SU-DHL-6 (cell line): Measurements from ENCODE around the gene ATP8A2.

Source experiments
- H2AFZ ChIP-seq: fragments of 200-600 bp; sonication (generic); 2 replicates; pipeline ENCODE4 v1.6.1; 2014; ENCODE audit warnings: low read depth, mild to moderate bottlenecking, moderate library complexity, mixed read lengths, antibody characterized with exemption, low read length; ENCODE audit not compliant: severe bottlenecking
- H3F3A ChIP-seq: fragments of 200-600 bp; shearing (Covaris generic); 2 replicates; pipeline ENCODE4 v1.6.0; 2016; ENCODE audit warnings: antibody characterized with exemption, mild to moderate bottlenecking; ENCODE audit not compliant: insufficient read depth
- H3K27ac ChIP-seq: fragments of 200-600 bp; sonication (generic); 2 replicates; pipeline ENCODE4 v1.5.1; 2016; ENCODE audit warnings: low read depth, mild to moderate bottlenecking, low read length, moderate library complexity, mixed read lengths
- H3K27me3 ChIP-seq: fragments of 200-600 bp; sonication (generic), shearing (Covaris generic); 2 replicates; pipeline ENCODE4 v1.6.0; 2014; ENCODE audit warnings: mild to moderate bottlenecking, low read length
- H3K36me3 ChIP-seq: fragments of 200-600 bp; sonication (generic); 2 replicates; pipeline ENCODE4 v1.6.1; 2014; ENCODE audit warnings: mild to moderate bottlenecking, low read length, mixed read lengths
- H3K4me2 ChIP-seq: fragments of 300-600, 200-600 bp; shearing (Covaris generic), sonication (generic); 2 replicates; pipeline ENCODE4 v1.6.0; 2014; ENCODE audit warnings: low read length, low read depth, mild to moderate bottlenecking; ENCODE audit not compliant: poor library complexity, severe bottlenecking
- H3K4me3 ChIP-seq: fragments of 200-600 bp; sonication (generic); 2 replicates; pipeline ENCODE4 v1.5.1; 2014; ENCODE audit warnings: antibody characterized with exemption, low read length, mild to moderate bottlenecking, mixed read lengths; ENCODE audit not compliant: insufficient read depth, poor library complexity, severe bottlenecking
- H3K79me2 ChIP-seq: fragments of 200-600 bp; sonication (generic); 2 replicates; pipeline ENCODE4 v1.6.1; 2014; ENCODE audit warnings: mild to moderate bottlenecking, low read length, moderate library complexity; ENCODE audit not compliant: insufficient read depth
- H3K9ac ChIP-seq: fragments of 200-600 bp; sonication (generic); 2 replicates; pipeline ENCODE4 v1.7.0; 2014; ENCODE audit warnings: mild to moderate bottlenecking, low read length
- H3K9me2 ChIP-seq: fragments of 200-600 bp; sonication (generic); replicated peaks from 2 replicates; pipeline ENCODE4 v1.6.1; 2014; ENCODE audit warnings: low read length; ENCODE audit not compliant: insufficient read depth
- H3K9me3 ChIP-seq: fragments of 200-600 bp; sonication (generic); 2 replicates; pipeline ENCODE4 v1.6.1; 2014; ENCODE audit warnings: low read length, mixed read lengths; ENCODE audit not compliant: insufficient read depth
- H4K20me1 ChIP-seq: fragments of 200-600 bp; sonication (generic); 2 replicates; pipeline ENCODE4 v1.6.1; 2014; ENCODE audit warnings: low read depth, mild to moderate bottlenecking, antibody characterized with exemption, low read length, moderate library complexity, mixed read lengths
- EZH2phosphoT487 ChIP-seq: fragments of 200-600 bp; sonication (generic), shearing (Covaris generic); conservative IDR thresholded peaks from 2 replicates; pipeline ENCODE4 v1.6.1; 2018; ENCODE audit warnings: mild to moderate bottlenecking, antibody characterized with exemption, low read length, moderate library complexity, mixed read lengths
- TF ChIP-seq, protein P1 (sequence below): fragments of 200-600 bp; sonication (generic); IDR thresholded peaks from one replicate; pipeline ENCODE4 v1.5.1; 2017; ENCODE audit warnings: antibody characterized with exemption, mild to moderate bottlenecking, low read length, moderate library complexity; ENCODE audit not compliant: insufficient read depth, poor library complexity, severe bottlenecking

The ATP8A2 gene

DNA sequence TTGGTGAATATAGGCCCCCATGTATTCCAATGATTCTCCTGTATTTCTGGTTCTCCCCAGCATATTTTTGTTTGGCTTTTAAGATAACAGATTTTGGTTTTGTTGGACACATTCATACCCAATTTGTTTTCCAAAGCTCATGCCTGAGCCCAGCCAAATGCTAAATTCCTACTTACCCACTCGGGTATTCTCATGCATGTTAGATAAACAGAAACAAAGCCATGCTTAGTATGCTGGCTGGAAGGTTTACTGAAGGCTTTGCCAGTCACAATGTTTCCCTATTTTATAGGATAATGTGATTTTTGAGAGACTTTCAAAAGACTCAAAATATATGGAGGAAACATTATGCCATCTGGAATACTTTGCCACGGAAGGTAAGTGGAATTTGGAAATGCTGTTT is 206.8 kb downstream of the ATP8A2 start:
- Histone ChIP-seq H3K9me2 (no peaks in the 10 kb centered on the region), H4K20me1 (no peaks in the 10 kb centered on the region), H3K27me3 (no peaks in the 10 kb centered on the region), H3K9ac (no peak overlapping the region), H3K9me3 (no peaks in the 10 kb centered on the region), H2AFZ (no peak overlapping the region), H3K36me3 (no peaks in the 10 kb centered on the region), H3K79me2 (no peaks in the 10 kb centered on the region), H3K27ac (no peak overlapping the region), H3K4me3 (no peak overlapping the region), H3F3A (no peaks in the 10 kb centered on the region), H3K4me2 (no peak overlapping the region)
- no peak for TF ChIP-seq EZH2phosphoT487

DNA sequence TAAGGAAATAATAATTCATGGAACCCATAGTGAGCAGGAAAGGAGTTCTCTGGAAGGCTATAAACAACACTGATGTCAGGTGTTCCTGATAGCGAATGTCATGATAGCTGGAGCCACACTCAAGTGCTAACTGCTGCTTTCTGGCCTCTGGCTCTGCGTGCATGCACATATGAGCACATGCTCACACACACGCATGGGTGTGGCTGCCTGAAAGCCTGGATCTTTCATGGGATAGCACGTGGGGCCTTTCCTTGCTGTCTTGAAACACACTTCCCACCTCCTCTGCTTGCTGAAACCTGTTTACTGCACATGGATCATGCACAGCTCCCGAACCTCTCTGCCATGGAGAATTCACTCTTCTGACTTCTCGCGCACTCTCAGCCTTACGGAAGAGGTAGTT is 207.4 kb downstream of the ATP8A2 start:
- Histone ChIP-seq H3K9me2 (no peaks in the 10 kb centered on the region), H3K9me3 (no peaks in the 10 kb centered on the region), H2AFZ (no peak overlapping the region), H3K79me2 (no peaks in the 10 kb centered on the region), H3K4me3 (no peak overlapping the region), H3K4me2 (no peak overlapping the region), H3K27ac (no peak overlapping the region), H3K9ac (no peak overlapping the region), H3F3A (no peaks in the 10 kb centered on the region), H4K20me1 (no peaks in the 10 kb centered on the region), H3K27me3 (no peaks in the 10 kb centered on the region), H3K36me3 (no peaks in the 10 kb centered on the region)
- TF ChIP-seq, protein P1, sequence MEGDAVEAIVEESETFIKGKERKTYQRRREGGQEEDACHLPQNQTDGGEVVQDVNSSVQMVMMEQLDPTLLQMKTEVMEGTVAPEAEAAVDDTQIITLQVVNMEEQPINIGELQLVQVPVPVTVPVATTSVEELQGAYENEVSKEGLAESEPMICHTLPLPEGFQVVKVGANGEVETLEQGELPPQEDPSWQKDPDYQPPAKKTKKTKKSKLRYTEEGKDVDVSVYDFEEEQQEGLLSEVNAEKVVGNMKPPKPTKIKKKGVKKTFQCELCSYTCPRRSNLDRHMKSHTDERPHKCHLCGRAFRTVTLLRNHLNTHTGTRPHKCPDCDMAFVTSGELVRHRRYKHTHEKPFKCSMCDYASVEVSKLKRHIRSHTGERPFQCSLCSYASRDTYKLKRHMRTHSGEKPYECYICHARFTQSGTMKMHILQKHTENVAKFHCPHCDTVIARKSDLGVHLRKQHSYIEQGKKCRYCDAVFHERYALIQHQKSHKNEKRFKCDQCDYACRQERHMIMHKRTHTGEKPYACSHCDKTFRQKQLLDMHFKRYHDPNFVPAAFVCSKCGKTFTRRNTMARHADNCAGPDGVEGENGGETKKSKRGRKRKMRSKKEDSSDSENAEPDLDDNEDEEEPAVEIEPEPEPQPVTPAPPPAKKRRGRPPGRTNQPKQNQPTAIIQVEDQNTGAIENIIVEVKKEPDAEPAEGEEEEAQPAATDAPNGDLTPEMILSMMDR = no peak
- TF ChIP-seq EZH2phosphoT487 = no peak

DNA sequence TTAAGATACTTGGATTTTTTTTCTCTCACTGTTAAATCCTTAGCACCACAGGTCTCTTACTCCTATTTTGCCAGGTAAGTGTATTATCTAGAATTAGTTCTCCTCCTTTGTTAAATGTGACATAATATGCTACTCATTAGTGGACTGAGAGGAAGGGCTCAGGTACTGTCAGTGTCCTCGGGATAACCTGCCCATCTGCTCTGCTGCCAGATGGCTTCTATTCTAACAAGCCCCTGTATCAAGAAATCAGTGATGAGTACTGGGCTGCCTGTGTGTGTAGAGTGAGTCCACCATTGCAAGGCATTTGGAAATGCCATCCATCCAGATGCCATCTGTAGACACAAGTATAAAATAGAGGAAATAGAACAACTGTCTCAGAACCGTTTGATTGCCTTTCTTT is 209.6 kb downstream of the ATP8A2 start:
- TF ChIP-seq EZH2phosphoT487 = no peak
- TF ChIP-seq, protein P1 = no peak
- Histone ChIP-seq H3K27ac (no peak overlapping the region), H3K9ac (no peak overlapping the region), H3K36me3 (no peaks in the 10 kb centered on the region), H3K4me3 (no peak overlapping the region), H4K20me1 (no peaks in the 10 kb centered on the region), H3K27me3 (no peaks in the 10 kb centered on the region), H3K9me3 (no peaks in the 10 kb centered on the region), H3K4me2 (no peak overlapping the region), H3K9me2 (no peaks in the 10 kb centered on the region), H2AFZ (no peak overlapping the region), H3F3A (no peaks in the 10 kb centered on the region), H3K79me2 (no peaks in the 10 kb centered on the region)

DNA sequence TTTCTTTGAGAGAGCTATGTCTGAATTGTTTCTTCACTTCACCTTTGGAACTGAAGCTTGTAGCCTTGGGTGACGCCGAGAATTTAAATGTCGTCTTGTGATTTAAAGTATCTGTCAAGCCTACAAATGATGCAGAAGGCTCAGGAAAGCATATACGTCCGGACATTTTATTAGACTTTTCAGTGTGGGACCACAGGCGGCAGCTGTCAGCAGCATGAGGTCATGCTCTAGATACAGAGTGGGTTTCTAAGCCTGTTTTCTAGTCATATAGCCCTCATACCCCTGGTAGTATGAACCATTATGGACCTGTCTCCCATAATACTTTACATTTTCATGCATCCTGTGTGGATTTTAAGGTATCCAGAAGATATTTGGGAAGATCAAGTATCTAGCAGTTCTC is 212.3 kb downstream of the ATP8A2 start:
- Histone ChIP-seq H3K36me3 (no peaks in the 10 kb centered on the region), H3K27me3 (no peaks in the 10 kb centered on the region), H3K9me2 (no peaks in the 10 kb centered on the region), H3K27ac (no peak overlapping the region), H3K79me2 (no peaks in the 10 kb centered on the region), H3K4me2 (no peak overlapping the region), H4K20me1 (no peaks in the 10 kb centered on the region), H3K9ac (no peak overlapping the region), H3K4me3 (no peak overlapping the region), H3K9me3 (no peaks in the 10 kb centered on the region), H3F3A (no peaks in the 10 kb centered on the region), H2AFZ (no peak overlapping the region)
- TF ChIP-seq, protein P1 = no peak
- no peak for TF ChIP-seq EZH2phosphoT487
